GM12891 (cell line): ENCODE data around the gene MYL11.

Source experiments
- DNase-seq: peaks from one replicate; pipeline ENCODE4 v3.0.0; 2011; ENCODE audit warnings: low spot score; ENCODE audit not compliant: insufficient read length
- FAIRE-seq: peaks from 2 replicates; lab custom pipeline; 2011; peaks lifted over from hg19 to GRCh38; lab: Jason Lieb, UNC
- PAX5 ChIP-seq: IDR thresholded peaks from 2 replicates; pipeline ENCODE4 v1.6.1; 2011; ENCODE audit warnings: low read length, moderate library complexity, mild to moderate bottlenecking; ENCODE audit not compliant: insufficient read depth, severe bottlenecking
- POLR2A ChIP-seq: IDR thresholded peaks from 2 replicates; pipeline ENCODE4 v1.6.1; 2011; ENCODE audit warnings: low read depth, low read length, control low read depth
- POLR2AphosphoS5 ChIP-seq: IDR thresholded peaks from 2 replicates; pipeline ENCODE4 v1.6.1; 2011; ENCODE audit warnings: low read depth, low read length, control low read depth
- POU2F2 ChIP-seq: IDR thresholded peaks from 2 replicates; pipeline ENCODE4 v1.6.1; 2011; ENCODE audit warnings: low read depth, mild to moderate bottlenecking, control low read depth, low read length, moderate library complexity
- SPI1 ChIP-seq: IDR thresholded peaks from 2 replicates; pipeline ENCODE4 v1.6.1; 2011; ENCODE audit warnings: low read depth, low read length, control low read depth
- TAF1 ChIP-seq: IDR thresholded peaks from 2 replicates; pipeline ENCODE4 v1.6.1; 2011; ENCODE audit warnings: low read depth, low read length, control low read depth

MYL11 gene

GRCh38 chr16:30418350-30419181 is 44.0 kb downstream of the MYL11 start:
- FAIRE-seq (no peak), DNase-seq (no peak)

GRCh38 chr16:30421010-30421409 is 46.4 kb downstream of the MYL11 start:
- TF ChIP-seq POU2F2 (no peak), SPI1 (no peak), TAF1 (no peak), POLR2A (no peak), PAX5 (no peak), POLR2AphosphoS5 (no peak)
- FAIRE-seq: no peak
- DNase-seq: no peak

More at GRCh38 chr16:30418350-30419181, 44.0 kb downstream of the MYL11 start:
- TF ChIP-seq SPI1: no peak
- no peak for TF ChIP-seq POLR2A
- no peak for TF ChIP-seq PAX5
- no peak for TF ChIP-seq POLR2AphosphoS5
- no peak for TF ChIP-seq POU2F2
- TF ChIP-seq TAF1: no peak
